Measurements from ENCODE around the gene DLG1.

The DLG1 gene

DNA sequence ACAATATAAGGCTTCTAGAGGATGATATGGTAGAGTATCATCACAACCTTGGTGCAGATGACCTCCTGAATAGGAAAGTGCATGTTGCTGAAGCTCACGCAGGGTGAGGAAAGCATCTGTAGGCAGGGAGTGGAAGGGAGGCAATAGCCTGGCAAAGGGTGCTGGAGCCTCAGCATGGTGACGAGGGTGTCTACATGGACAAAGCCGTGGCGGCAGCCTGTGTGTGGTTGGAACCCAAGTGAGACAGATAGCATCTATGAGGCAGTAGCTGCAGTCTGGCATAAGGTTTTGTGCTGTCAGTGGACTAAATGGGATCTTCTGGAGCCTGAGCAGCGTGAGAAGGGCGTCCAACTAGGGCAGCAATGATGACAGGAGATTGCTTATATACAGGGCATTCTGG, 132.5 kb downstream of the DLG1 start:
- no peak for DNase-seq

DNA sequence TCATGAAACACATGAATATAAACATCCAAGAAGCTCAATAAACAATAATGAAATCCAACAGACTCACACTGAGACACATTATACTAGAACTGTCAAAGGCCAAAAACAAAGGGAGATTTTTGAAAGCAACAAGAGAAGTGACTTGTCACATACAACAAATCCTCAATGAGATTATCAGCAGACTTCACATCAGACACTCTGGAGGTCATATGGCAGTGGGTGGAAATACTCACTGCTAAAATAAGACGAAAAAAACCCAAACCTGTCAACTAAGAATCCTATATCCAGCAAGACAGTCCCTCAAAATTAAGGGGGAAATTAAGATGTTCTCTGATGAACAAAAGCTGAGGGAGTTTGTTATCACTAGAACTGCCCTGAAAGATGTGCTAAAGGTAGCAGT, 143.4 kb downstream of the DLG1 start:
- no peak for DNase-seq

DNA sequence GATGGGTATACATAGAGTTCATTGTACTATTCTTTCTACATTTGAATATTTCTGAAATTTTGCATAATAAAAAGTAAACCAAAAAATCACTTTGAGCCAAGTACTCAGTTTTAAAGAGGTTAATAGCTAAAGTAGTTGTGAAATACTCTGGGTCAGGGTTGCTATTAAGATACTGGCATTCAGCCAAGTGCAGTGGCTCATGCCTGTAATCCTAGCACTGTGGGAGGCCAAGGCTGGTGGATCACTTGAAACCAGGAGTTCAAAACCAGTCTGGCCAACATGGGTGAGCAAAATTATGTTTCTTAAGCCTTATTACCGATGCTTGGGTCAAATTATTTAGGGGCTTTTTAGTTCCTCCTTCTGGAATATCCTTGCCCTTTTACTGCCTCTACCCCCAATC, 146.8 kb downstream of the DLG1 start:
- DNase-seq = no peak

DNA sequence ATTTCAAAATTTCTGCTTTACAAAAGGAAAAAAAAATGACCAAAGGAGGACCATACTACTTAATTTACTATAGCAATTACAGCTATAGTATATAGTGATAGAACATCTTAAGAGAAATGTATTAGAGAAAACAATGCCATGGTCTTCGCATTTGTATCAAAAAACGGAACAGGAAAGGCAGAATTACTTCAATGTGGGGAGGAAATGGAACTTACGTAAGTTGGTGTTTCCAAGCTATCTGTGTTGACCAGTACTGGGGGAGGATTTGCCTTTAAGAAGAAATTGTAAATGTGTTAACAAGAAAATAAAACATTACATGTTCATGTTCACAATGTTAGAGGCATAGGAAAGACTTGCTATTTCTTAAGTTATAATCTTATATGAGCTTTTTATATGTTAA, 148.9 kb downstream of the DLG1 start:
- no peak for DNase-seq

DNA sequence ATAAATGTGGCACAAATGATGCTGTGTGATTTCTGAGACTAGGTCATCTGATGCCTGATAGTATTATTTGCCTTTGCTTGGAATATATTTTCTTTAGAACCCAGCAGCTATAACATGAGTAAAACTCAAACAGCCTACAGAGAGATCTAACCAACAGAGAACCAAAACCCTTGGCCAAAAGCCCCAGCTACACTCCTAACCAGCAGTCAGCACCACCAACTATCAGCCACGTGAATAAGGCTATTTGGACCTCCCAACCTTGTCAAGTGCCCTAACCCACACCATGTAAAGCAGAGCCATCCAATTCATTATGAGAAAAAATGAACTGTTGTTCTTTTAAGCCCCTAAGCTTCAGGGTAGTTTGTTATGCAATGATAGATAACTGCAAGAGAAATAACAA, 154.2 kb downstream of the DLG1 start:
- DNase-seq = no peak

DNA sequence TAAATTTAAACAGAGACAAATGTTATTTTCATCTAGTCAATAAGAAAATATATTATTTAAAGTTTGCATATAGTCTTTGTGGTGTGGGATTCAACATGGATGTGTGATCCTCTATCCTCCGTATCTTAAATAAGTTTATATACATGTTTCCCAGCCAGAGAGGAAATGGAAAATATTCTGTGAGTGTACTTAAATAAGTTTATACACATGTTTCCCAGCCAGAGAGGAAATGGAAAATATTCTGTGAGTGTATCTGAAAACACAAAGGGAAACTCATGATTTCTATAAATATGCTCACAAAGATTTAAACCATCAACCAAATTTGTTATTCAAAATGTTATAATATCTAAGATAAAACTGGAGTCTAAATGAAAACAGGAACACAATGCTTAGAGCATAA, 158.8 kb downstream of the DLG1 start:
- DNase-seq = no peak

DNA sequence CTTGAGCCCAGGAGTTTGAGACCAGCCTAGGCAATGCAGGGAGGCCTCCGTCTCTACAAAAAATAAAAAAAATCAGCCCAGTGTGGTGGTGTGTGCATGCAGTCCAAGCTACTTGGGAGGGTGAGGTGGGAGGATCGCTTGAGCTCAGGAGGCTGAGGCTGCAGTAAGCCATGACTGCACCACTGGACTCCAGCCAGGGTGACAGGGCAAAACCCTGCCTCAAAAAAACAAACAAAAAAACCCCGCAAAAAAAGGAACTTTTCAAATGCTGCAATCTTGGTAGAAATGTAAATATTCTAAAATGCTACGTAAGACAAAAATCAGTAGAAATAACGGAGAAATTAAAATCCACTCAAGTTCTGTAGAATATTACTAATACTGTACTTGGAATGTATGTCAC, 160.7 kb downstream of the DLG1 start:
- DNase-seq = no peak

DNA sequence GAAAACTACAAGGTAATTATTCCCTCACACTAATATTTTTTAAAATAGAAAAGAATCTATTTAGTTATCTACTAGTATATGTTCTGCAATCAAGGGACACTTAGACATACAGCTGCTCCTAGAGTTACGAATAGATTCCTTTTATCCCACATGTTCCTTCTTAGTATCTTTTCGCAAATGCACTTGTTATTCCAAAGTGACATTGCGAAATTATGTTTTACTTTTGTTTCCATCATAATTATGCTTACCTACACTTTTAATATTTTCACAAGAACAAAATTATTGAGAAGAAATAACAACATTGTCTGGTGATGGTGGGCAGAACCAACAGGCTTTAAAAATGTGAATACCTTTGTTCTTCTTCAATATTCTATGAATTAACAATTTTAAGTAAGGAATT, 161.7 kb downstream of the DLG1 start:
- DNase-seq = no peak

DNA sequence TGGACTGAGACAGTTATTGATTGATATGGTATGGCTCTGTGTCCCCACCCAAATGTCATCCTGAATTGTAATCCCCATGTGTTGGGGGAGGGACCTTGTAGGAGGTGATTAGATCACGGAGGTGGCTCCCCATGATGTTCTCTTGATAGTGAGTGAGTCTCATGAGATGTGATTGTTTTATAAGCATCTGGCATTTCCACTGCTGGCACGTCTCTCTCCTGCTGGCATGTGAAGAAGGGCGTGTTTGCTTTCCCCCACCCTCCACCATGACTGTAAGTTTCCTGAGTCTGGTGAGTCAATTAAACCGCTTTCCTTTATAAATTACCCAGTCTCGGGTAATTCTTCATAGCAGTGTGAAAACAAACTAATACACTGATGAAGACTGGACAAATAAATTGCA, 163.2 kb downstream of the DLG1 start:
- no peak for DNase-seq

DNA sequence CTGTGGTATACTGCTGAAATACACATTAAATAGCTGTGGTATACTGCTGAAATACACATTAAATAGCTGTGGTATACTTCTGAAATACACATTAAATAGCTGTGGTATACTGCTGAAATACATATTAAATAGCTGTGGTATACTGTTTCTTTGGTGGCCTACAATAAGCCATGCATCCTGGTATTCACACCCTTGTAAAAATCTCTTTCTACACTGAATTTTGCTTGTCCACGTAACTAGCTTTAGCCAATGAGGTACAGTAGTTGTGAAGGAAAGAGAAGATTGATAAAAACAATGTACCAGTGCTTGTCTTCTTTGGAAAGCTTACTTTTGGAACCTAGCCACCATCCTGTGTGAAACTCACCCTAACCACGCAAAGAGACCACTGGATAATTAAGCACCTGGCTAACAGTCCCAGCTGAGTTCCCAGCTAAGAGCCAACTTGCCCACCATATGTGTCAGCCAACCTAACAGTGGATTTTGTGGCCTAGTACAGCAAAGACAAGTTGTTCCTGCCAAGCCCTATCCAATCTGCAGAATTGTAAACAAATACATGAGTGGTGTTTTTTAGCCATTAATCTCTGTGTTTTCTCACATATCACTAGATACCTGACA, 165.4 kb downstream of the DLG1 start:
- no peak for DNase-seq

DNA sequence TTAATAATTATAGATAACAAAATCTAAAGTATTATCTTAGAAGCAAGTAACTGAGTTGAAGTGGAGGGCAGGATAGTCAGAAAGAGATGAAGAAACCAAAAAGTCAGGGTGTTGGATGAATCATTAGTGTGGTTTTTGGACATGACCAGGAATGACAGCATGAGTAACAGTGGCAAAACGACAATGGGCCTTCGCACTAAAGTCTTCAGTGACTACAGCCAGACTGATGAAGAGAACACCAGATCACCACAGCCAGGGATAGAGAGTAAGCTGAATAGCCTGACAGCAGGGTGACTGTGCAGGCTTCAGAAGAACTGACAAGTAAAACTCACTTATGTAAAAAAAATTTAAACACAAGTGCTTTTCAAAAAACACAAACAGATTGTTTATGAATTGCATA, 172.8 kb downstream of the DLG1 start:
- no peak for DNase-seq

DNA sequence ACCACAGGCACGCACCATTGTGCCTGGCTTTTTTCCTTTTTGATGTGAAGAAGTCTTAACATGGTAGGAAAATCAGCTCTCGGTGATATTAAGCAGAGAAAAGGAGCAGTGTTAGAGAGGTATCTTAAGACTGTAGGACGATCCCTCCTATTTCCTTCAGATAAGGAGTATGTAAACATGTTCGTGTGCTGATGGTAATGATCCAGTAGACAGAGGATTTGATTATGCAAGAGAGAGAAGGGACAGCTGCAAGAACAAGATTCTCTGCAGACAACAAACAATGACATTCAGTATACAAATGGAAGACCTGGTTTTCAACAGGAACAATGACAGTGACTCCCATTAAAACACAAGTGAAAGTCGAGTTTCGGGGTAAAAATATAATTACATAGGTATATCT, 173.7 kb downstream of the DLG1 start:
- DNase-seq = no peak

DNA sequence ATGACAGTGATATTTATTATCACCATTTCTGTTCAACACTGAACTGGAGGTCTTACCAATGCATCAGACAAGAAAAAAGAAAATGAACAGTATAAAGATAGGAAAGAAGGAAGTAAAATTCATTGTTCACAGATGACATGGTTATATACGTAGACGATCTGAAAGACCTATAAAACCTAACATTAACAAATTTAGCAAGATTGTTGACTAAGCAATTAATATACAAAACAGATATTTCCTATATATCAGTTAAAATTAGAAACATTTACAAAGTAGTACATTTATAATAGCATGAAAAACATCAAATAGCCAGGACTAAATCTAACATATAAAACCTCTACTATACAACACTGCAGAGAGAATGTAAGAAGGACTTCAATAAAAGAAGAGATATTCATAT, 176.0 kb downstream of the DLG1 start:
- no peak for DNase-seq

DNA sequence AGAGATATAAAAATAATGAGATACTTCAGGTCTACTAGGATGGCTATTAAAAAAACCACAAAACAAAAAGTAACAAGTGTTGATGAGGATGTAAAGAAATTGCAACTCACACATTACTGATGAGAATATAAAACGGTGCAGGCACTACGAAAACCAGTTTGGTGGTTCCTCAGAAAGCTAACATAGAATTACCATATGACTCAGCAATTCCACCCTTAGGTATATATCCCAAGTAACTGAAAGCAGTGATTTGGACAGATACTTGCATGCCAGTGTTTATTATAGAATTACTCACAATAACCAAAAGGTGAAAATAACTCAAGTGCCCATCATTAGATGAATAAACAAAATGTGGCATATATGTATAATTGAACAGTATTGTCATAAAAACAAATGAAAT, 181.3 kb downstream of the DLG1 start:
- no peak for DNase-seq

DNA sequence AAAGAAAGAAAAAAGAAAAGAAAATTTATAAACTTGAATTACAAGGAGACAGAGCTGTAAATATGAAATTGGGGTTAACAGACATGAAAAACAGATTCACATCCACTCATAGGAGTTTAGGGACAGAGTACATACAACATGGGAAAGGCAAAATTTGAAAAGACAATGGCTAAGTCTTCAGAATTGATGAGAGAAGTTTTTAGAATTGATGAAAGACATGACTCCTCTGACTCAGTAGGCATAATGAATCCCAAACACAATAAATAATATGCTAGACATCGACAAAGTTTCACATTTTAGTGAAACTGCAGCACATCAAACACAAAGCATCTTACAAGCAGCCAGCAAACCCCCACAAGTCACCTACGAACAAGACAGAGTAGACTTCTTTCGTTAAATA, 184.4 kb downstream of the DLG1 start:
- no peak for DNase-seq

DNA sequence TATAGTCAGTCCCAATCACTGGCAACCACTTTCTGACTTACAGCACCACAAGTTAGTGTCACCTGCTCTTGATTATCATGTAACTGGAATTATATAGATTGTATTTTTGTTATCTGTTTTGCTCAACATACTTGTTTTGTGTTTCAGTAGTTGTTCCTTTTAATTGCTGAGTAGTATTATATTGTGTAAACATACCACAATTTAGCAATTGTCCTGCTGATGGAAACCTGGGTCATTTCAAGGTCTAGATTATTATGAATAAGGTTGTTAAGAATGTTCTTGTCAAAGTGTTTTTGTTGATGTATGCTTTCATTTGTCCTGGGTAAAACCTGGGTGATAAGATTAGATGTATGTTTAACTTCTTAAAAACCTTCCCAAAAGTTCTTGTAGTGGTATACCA, 186.7 kb downstream of the DLG1 start:
- DNase-seq = no peak

DNA sequence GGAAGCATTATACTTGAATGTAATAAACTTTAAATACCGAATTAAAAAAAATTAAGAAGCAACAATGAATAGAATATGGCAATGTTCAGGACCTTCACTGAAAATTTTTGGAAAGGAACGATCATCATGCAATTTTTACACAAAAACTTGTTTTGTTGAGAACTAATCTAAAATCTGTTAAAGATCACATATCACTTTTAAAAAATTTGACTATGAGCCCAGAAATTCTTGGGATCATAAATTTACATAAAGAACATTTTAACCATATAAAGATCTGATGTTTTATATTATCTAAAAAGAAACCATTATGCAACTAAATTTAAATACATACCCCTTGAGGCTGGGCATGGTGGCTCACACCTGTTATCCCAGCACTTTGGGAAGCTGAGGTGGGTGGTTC, 192.6 kb downstream of the DLG1 start:
- no peak for DNase-seq

DNA sequence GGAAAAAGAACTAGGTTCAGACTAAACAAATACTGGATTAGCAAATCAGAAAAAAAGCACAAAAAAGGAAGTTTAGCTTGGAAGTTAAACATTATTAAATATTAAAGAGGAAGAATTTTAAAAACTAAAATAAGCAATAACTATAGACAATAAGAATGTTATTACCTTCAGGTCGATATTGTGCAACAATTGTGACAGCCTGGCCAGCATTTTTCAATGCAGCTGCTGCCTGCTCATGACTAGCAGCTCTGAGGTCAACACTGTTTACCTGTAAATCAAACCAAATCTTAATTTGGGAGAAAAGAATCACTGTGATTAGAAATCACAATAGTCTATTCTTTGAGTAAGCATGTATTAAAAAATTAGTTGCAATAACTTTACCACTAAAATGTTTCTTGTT, 193.7 kb downstream of the DLG1 start:
- DNase-seq = no peak

DNA sequence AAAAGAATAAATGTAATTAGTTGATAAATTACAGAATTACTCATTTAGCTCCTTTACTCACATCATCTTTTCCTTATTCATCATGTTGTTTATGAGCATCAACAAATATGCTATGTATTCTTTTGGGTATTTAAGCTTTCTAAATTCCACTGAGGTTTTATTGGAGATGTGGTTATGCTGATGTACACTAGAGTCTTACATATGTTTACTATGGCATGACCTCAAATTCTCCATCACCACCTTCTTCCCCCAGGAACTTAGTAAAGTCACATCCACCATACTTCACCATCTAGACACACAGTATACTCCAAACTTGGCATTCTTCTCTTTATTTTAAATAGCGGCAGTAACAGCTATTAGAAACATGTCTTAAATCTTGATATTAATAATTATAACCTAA, 194.6 kb downstream of the DLG1 start:
- DNase-seq = no peak

DNA sequence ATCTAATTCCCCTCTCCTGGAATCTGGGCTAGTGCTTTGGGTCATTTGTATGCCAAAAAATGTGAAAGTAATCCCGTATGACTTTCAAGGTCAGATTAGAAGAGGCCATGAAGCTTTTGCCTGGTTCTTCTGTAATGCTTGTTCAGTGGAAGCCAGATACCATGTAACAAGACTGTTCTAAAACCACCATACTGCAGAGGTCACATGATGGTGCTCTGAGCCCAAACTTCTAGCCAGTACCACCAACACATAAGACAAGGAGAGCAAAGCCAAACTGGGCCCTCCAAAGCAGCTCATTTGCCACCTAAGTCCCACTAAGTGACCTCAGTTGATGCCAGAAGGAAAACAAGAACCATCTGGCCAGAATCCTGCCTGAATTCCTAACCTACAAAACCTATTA, 204.5 kb downstream of the DLG1 start:
- no peak for DNase-seq

DNA sequence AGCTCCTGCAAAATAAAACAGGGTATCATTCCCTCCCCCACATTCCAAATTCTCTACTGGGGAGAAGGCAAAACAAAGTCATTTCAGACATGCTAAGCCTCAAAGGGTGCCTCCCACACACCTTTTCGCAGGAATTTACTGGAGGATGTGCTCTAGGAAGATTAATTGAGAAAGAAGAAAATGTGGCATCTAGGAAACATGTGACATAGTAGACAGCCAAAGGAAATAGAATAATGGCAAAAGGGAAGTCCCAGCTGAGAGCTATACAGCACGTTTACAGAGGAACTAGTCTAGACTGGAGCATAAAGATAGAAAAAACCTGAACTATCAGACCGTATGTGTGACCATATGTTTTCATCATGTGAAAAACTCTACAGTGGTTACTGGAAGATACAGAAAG, 210.0 kb downstream of the DLG1 start:
- DNase-seq = no peak

DNA sequence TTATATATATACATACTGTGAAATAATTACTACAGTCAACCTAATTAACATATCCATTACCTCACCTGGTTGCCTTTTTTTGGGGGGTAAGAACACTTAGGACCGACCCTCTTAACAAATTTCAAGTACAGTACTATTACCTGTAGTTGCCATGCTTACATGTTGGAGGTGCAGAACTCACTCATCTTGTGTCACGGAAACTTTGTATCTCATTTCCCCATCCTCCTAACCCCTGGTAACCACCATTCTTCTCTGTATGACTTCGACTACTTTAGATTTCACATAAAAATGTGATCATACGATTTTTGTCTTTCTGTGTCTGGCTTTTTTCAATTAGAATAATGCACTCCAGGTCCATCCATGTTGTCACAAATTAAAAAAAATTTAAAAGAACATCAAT, 213.3 kb downstream of the DLG1 start:
- DNase-seq = no peak

DNA sequence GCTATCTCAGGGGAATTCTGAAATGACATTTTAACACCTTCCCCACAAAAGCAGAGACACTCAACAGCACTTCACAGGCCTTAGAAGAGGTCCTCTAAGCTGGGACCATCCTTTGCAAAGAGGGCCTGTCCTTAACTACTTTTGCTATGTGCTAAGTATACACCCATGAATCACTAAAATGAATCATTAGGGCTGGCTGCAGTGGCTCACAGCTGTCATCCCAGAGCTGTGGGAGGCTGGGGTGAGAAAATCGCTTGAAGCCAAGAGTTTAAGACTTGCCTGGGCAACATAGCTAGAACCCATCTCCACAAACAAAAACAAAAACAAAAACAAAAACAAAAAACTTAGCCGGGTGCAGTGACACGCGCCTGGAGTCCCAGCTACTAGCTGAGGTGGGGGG, 214.9 kb downstream of the DLG1 start:
- no peak for DNase-seq

DNA sequence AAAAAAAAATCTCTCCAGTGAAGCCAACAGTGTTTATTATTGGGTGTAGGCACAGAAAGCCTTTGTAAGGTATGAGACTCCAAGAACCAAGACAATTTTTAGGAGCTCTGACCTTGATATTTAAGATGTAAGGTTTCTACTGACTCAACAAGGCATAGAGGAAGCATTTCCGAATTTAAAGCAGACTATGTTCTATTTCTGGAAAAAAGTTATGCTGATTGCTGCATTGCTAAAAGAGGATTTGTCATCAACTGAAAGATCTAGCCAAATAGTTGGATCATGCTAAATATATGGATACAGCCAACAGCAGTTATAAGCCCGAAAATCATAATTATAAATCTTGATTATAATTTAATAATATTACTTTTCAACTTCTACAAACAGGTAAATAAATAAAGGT, 215.5 kb downstream of the DLG1 start:
- no peak for DNase-seq

DNA sequence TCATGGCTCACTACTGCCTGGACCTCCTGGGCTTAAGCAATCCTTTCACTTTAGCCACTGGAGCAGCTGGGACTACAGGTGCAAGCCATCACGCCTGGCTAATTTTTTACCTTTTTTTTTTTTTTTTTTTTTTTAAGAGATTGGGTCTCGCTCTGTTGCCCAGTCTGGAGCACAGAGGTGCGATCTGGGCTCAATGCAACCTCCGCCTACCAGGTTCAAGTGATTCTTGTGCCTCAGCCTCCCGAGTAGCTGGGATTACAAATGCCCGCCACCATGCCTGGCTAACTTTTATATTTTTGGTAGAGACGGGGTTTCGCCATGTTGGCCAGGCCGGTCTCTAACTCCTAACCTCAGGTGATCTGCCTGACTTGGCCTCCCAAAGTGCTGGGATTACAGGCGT, 218.1 kb downstream of the DLG1 start:
- DNase-seq = no peak

DNA sequence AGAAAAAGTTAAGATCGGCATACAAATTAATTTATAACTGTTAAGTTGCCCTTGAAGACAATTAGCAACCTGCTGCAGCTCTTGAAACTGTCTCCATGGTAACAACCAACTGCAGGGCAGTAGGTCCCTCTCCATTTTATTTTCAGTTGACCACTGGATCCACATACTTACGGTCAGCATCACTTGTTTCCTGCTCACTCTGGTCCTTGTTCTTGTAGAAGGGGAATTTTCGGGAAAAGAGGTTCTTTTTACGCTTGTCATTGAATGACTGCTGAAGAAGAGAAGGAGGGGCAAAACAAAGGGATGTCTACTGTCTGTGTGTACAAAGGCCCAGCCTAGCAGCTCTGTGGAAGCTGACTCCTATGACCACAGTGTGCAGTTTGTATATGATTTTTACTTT, 222.0 kb downstream of the DLG1 start:
- DNase-seq = no peak

Measured in activated CD4-positive, CD25-positive, alpha-beta regulatory T cell (primary cell).